ENCODE measurements around the gene MAP3K9. TPM values are rescaled to one million over a fixed set of nuclear protein-coding genes. Genes with fewer than 3 reads are reported as not detected.

The MAP3K9 gene
- polyA plus RNA-seq, 1 donor from 2014 or later = 10.4 TPM

GRCh38 chr14:70832561-70833305, 23.4 kb upstream of the MAP3K9 start:
- Histone ChIP-seq H3K36me3 (ENCODE audit: insufficient read depth, low read length) (no peaks in the 10 kb centered on the region), H3K9me2 (ENCODE audit: insufficient read depth, low read length) (no peaks in the 10 kb centered on the region), H3K9me3 (ENCODE audit: low read length) (no peaks in the 10 kb centered on the region), H3K79me2 (replicated peaks; ENCODE audit: insufficient read depth, low read length) (no peaks in the 10 kb centered on the region), H3F3A (ENCODE audit: insufficient read depth, low read length, poor library complexity, severe bottlenecking) (no peaks in the 10 kb centered on the region), H3K4me3 (ENCODE audit: low read length) (no peak overlapping the region), H3K9ac (ENCODE audit: low read length) (no peak overlapping the region), H4K20me1 (ENCODE audit: insufficient read depth) (no peaks in the 10 kb centered on the region), H2AFZ (ENCODE audit: low read depth, low read length) (no peak overlapping the region), H3K27me3 (ENCODE audit: insufficient read depth, low read depth, low read length) (no peaks in the 10 kb centered on the region), H3K27ac (ENCODE audit: low read length) (no peak overlapping the region), H3K4me2 (ENCODE audit: low read length) (no peak overlapping the region)
- TF ChIP-seq REST (IDR thresholded peaks at IDR 0.05; ENCODE audit: borderline replicate concordance) (no peak), RAD21 (conservative IDR thresholded peaks at IDR 0.05) (no peak)

DNA sequence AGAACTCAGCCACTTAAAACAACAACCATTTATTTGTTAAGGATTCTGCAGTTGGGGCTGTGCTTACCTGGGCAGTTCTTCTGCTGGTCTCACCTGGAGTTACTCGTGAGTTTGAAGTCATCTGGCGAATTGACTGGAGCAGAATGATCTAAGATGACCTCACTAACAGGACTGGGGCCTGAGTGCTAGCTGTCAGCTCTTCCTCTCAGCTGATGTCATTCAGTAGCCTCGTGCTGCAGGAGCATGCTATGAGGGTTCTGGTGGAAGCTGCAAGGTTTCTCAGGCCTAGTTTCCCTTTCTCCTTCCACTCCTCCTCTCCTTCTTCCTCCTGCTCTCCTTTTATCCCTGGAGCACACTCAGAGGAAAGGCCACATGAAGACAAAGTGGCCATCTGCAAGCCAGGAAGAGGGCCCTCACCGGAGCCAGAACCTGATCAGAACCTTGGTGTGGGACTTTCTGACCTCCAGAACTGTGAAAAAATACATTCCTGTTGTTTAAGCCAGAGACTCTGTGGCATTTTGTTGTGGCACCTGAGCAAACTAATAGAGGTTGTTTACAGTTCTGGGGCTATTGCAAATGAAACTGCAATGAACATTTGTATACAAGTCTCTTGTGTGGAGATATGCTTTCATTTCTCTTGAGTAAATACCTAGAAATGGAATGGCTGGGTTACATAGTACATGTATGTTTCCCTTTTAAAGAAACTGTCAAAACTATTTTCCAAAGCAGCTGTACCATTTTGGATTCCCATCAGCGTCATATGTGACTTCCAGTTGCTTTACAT, 21.9 kb upstream of the MAP3K9 start:
- Histone ChIP-seq H3K36me3 (ENCODE audit: insufficient read depth, low read length) (no peaks in the 10 kb centered on the region), H3K4me3 (ENCODE audit: low read length) (no peak overlapping the region), H3F3A (ENCODE audit: insufficient read depth, low read length, poor library complexity, severe bottlenecking) (no peaks in the 10 kb centered on the region), H3K27me3 (ENCODE audit: insufficient read depth, low read depth, low read length) (no peaks in the 10 kb centered on the region), H3K9me2 (ENCODE audit: insufficient read depth, low read length) (no peaks in the 10 kb centered on the region), H2AFZ (ENCODE audit: low read depth, low read length) (no peak overlapping the region), H3K4me2 (ENCODE audit: low read length) (no peak overlapping the region), H4K20me1 (ENCODE audit: insufficient read depth) (no peaks in the 10 kb centered on the region), H3K79me2 (replicated peaks; ENCODE audit: insufficient read depth, low read length) (no peaks in the 10 kb centered on the region), H3K9me3 (ENCODE audit: low read length) (no peaks in the 10 kb centered on the region), H3K9ac (ENCODE audit: low read length) (no peak overlapping the region), H3K27ac (ENCODE audit: low read length) (no peak overlapping the region)
- TF ChIP-seq SMC3 (conservative IDR thresholded peaks at IDR 0.05; ENCODE audit: poor library complexity) (no peak), REST (IDR thresholded peaks at IDR 0.05; ENCODE audit: borderline replicate concordance) (no peak), MXI1 (conservative IDR thresholded peaks at IDR 0.05; ENCODE audit: poor library complexity, severe bottlenecking) (no peak), EP300 (conservative IDR thresholded peaks at IDR 0.05; ENCODE audit: poor library complexity, severe bottlenecking) (no peak), EZH2 (IDR thresholded peaks at IDR 0.05; ENCODE audit: borderline replicate concordance, insufficient read depth, low read length, poor library complexity, severe bottlenecking) (no peak)

Data from neural cell (in vitro differentiated cells).